Renal cortex interstitium (tissue), 15 donors: ENCODE data around the gene CALHM5. TPM values are rescaled to one million over a fixed set of nuclear protein-coding genes. Genes with fewer than 3 reads are reported as not detected.
A peak's percentile ranks its signal among the peaks of the same experiment; 100 is the strongest.

ENCODE experiments used
- DNase-seq, 11 donors: peaks; one replicate each; pipeline ENCODE4 v3.0.0-alpha.2; 2013; ENCODE audit warnings: low read depth in 9 of 11, low spot score in 4 of 11; ENCODE audit errors: extremely low read depth in 1 of 11
- long read RNA-seq, 16 experiments: transcript quantifications; one replicate each; lab custom pipeline, GENCODE V29; 2026
- polyA plus RNA-seq, 3 donors: library from polyadenylated mRNA; unstranded; fragments of 120-200 nt; gene quantifications; one replicate each; pipeline ENCODE4 v1.2.1, GENCODE V29; 2013; ENCODE audit not compliant: insufficient read length in 3 of 3

Gene CALHM5
- 1 to 10 TPM; 2.3 to 3.4 (median 2.4) TPM for polyA plus RNA-seq
- long read RNA-seq, donor 1 = 0 reads
- long read RNA-seq, donor 2, full-length matches to known transcripts = 1 of 1 reads
- long read RNA-seq, donor 2, partial matches to known transcripts = 0 of 1 reads
- long read RNA-seq, donor 2, other reads (novel, unspliced or antisense) = 0 of 1 reads
- long read RNA-seq, donor 3, full-length matches to known transcripts = 5 of 5 reads
- long read RNA-seq, donor 3, partial matches to known transcripts = 0 of 5 reads
- long read RNA-seq, donor 3, other reads (novel, unspliced or antisense) = 0 of 5 reads
- long read RNA-seq, donor 4 = 0 reads
- long read RNA-seq, donor 5 = 0 reads
- long read RNA-seq, donor 6, full-length matches to known transcripts = 4 of 4 reads
- long read RNA-seq, donor 6, partial matches to known transcripts = 0 of 4 reads
- long read RNA-seq, donor 6, other reads (novel, unspliced or antisense) = 0 of 4 reads
- long read RNA-seq, donor 7, full-length matches to known transcripts = 6 of 6 reads
- long read RNA-seq, donor 7, partial matches to known transcripts = 0 of 6 reads
- long read RNA-seq, donor 7, other reads (novel, unspliced or antisense) = 0 of 6 reads
- long read RNA-seq, donor 8 = 0 reads
- long read RNA-seq, donor 9, full-length matches to known transcripts = 1 of 1 reads
- long read RNA-seq, donor 9, partial matches to known transcripts = 0 of 1 reads
- long read RNA-seq, donor 9, other reads (novel, unspliced or antisense) = 0 of 1 reads
- long read RNA-seq, donor 10, full-length matches to known transcripts = 3 of 3 reads
- long read RNA-seq, donor 10, partial matches to known transcripts = 0 of 3 reads
- long read RNA-seq, donor 10, other reads (novel, unspliced or antisense) = 0 of 3 reads
- long read RNA-seq, donor 11, full-length matches to known transcripts = 3 of 3 reads
- long read RNA-seq, donor 11, partial matches to known transcripts = 0 of 3 reads
- long read RNA-seq, donor 11, other reads (novel, unspliced or antisense) = 0 of 3 reads
- long read RNA-seq, donor 12 = 0 reads
- long read RNA-seq, donor 13 = 0 reads
- long read RNA-seq, donor 14 = 0 reads
- long read RNA-seq, donor 15, full-length matches to known transcripts = 1 of 1 reads
- long read RNA-seq, donor 15, partial matches to known transcripts = 0 of 1 reads
- long read RNA-seq, donor 15, other reads (novel, unspliced or antisense) = 0 of 1 reads
- long read RNA-seq, donor 16, full-length matches to known transcripts = 3 of 3 reads
- long read RNA-seq, donor 16, partial matches to known transcripts = 0 of 3 reads
- long read RNA-seq, donor 16, other reads (novel, unspliced or antisense) = 0 of 3 reads

DNA sequence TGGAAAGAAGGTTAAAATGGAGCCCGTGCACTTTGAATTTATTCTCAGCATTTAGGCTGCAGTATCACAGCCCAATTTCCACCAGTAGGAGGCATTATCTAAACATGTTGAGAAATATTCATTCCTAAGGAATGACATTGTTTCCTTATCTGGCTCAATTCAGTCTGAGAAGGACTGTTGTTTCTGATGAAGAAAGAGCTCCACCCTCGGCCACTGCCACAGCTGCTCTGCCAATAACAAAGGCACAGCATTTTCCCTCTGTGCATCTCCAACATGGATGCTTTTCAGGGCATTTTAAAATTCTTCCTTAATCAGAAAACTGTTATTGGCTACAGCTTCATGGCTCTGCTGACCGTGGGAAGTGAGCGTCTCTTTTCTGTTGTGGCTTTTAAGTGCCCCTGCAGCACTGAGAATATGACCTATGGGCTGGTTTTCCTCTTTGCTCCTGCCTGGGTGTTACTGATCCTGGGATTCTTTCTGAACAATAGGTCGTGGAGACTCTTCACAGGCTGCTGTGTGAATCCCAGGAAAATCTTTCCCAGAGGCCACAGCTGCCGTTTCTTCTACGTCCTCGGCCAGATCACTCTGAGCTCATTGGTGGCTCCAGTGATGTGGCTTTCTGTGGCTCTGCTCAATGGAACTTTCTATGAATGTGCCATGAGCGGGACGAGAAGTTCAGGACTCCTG is at the start of gene CALHM5:
Gene CALHM5 (plus strand): TSS at position 216 of the 687 bp plus-strand sequence. CDS start 58 bp downstream, at position 274.
- peak in 2 of 11 donors; percentile 12 to 40 for DNase-seq

DNA sequence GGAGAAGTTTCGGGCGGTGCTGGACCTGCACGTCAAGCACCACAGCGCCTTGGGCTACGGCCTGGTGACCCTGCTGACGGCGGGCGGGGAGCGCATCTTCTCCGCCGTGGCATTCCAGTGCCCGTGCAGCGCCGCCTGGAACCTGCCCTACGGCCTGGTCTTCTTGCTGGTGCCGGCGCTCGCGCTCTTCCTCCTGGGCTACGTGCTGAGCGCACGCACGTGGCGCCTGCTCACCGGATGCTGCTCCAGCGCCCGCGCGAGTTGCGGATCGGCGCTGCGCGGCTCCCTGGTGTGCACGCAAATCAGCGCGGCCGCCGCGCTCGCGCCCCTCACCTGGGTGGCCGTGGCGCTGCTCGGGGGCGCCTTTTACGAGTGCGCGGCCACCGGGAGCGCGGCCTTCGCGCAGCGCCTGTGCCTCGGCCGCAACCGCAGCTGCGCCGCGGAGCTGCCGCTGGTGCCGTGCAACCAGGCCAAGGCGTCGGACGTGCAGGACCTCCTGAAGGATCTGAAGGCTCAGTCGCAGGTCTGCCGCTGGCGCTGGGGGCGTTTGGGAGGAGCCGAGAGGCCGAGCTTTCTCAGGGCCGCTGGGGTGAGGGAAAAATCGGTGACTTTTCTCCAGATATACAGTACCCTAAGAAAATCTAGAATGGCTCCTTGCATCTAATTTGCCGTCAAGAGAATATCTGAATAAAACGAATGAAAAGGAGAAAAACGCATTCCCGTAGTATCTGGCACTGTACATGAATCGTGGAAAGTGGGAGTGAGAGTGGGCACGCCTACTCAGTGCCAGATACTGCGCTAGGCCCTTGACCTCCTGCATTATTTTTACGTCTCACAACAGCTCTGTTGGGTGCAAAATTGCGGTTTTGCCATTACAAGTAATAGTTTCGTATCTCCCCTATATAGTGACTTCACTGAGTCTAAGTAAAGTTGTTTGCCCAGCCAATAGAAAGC is 49.2 kb upstream of the CALHM5 start:
- peak in 10 of 11 donors; percentile 49 to 64 (median 58) for DNase-seq

DNA sequence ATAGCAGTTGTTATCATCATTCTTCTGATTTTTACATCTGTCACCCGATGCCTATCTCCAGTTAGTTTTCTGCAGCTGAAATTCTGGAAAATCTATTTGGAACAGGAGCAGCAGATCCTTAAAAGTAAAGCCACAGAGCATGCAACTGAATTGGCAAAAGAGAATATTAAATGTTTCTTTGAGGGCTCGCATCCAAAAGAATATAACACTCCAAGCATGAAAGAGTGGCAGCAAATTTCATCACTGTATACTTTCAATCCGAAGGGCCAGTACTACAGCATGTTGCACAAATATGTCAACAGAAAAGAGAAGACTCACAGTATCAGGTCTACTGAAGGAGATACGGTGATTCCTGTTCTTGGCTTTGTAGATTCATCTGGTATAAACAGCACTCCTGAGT is 48.1 kb upstream of the CALHM5 start:
- no peak for DNase-seq

GRCh38 chr6:116465246-116465645 is 46.2 kb upstream of the CALHM5 start:
- no peak for DNase-seq

GRCh38 chr6:116467096-116467495 is 44.3 kb upstream of the CALHM5 start:
- no peak for DNase-seq

DNA sequence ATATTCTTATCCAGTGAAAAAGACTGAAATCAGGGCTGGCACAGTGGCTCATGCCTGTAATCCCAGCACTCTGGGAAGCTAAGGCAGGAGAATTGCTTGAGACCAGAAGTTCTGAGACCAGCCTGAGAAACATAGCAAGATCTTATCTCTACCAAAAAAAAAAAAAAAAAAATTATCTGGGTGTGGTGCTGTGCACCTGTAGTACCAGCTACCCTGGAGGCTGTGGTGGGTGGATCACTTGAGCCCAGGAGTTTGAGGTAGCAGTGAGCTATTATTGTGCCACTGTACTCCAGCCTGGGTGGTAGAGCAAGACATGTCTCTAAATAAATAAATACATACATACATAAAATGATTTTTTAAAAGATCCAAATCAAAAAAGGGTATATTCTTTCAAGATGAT is 43.9 kb upstream of the CALHM5 start:
- DNase-seq = no peak

GRCh38 chr6:116468293-116468692 is 43.1 kb upstream of the CALHM5 start:
- no peak for DNase-seq

DNA sequence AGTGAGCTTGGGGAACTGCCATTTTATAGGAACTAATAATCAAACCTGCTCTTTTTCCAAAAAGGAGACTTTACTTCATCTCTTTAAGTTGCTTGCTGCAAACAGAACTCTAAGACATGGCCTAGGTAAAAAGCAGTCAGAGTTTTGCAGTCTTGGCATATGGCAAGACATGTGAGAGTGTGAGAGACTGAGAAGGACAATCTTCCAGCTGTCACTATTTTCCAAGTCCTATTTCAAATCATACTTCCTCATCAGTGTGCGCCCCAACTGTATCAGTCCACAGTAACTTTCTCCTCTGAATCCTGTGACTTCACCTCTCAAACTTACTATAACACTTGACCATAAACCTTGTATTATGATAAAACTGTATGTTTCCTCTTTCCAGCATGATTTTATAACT is 39.9 kb upstream of the CALHM5 start:
- no peak for DNase-seq

GRCh38 chr6:116472706-116473105 is 38.7 kb upstream of the CALHM5 start:
- no peak for DNase-seq

DNA sequence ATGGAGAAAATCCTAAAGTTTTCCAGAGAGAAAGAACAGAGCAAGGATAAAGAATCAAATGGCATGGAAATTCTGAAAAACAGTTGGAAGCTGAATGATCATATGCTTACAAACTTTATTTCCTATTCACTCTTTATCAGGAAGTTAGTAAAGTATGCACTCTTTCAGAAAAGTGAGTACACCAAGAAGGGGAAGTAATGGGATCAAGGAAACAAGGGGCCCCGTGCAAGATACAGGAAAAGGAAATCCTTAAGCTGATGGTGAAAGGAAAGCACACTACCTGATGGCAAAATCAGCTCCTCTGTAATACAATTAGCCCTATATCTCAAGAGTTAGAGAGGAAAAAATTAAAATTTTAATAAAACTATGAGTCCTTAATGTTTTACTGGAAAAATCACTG is 36.3 kb upstream of the CALHM5 start:
- DNase-seq = no peak

DNA sequence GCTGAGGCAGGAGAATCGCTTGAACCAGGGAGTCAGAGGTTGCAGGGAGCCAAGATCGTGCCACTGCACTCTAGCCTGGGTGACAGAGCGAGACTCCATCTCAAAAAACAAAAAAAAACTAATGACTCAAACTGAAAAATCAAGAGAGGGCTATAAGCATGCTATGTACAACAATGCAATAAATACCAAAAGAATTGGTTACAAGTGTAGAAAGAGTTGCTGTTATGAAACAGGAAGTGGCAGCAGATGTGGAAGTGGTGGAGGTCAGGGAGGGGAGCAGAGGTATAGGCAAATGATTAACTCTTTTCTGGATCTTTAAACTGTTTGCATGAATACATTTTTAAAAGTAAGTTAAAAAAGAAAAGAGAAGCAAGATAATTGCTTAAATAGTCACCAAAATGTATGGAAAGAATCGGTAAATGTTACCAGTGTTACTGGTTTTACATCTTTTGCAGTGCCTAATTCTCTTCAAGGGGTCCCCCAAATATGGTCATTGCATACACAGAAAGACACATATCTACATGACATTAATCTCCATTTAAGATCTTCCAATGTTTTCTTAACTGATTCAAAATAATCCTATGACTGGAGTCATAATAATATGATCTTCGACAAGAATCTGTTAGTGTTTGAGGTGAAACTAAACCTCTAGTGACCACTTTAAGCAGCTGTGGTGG is 35.3 kb upstream of the CALHM5 start:
- no peak for DNase-seq

DNA sequence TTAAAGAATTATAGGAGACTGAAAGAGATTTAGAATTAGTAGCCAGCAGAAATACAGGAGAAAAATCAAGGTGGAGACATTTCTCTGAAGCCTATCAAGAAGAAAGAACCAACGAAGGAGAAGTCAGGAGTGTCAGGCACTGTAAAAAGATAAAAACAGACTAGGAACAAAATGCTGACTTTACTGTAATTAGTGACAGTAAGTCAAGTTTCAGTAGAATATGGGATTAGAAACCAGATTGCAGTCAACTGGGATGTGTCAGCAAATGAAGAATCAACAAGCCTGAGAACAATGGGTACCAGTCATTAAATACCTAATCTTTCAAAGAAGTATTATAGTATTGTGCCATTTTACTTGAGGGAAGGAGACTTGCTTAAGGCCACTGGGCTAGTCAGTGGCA is 28.7 kb upstream of the CALHM5 start:
- DNase-seq = no peak

DNA sequence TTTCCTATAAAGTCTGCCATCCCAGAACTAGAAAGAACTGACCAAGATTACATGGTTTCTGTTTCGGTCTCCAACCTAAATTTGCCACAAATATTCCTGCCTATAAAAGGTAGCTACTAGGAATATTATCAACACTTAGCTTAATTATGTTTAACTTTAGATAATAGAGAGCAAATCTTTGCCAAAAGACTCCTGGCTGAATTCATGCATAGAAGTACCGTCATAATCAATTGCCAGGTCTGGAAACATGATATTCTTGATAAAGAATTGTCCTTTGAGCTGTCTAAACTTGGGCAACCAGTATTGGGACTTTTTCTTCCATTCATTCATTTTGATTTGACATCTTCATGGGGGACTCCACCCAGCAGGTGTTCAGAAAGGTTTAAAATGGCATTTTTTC is 27.8 kb upstream of the CALHM5 start:
- no peak for DNase-seq

- no peak for DNase-seq
Observed at GRCh38 chr6:116485559-116486184, 25.8 kb upstream of the CALHM5 start.

GRCh38 chr6:116491610-116492330 is 19.7 kb upstream of the CALHM5 start:
- DNase-seq = no peak
